Activated naive CD4-positive, alpha-beta T cell treated with anti-CD3 and anti-CD28 coated beads for 36 hours (primary cell): Measurements from ENCODE around the gene DIP2C. TPM values are rescaled to one million over a fixed set of nuclear protein-coding genes. Genes with fewer than 3 reads are reported as not detected.

ENCODE experiments used
- CTCF ChIA-PET: fragments of 350-600 bp; sonication (Branson Sonifier 250); formaldehyde crosslinking; loops from one replicate; lab custom pipeline; 2021; ENCODE audit warnings: antibody characterized with exemption; lab: Charles Lee
- DNase-seq: peaks from one replicate; pipeline ENCODE4 v3.0.0-alpha.2; 2020
- H3K27ac Mint-ChIP-seq: one replicate; pipeline ENCODE4 v1.8.0; 2021; ENCODE audit warnings: mild to moderate bottlenecking, mixed read lengths
- H3K27me3 Mint-ChIP-seq: one replicate; pipeline ENCODE4 v1.8.0; 2021; ENCODE audit warnings: low read depth, mixed read lengths
- H3K36me3 Mint-ChIP-seq: one replicate; pipeline ENCODE4 v1.8.0; 2021; ENCODE audit warnings: low read depth, mixed read lengths
- H3K4me1 Mint-ChIP-seq: one replicate; pipeline ENCODE4 v1.8.0; 2021; ENCODE audit warnings: low read depth, mixed read lengths
- H3K4me3 Mint-ChIP-seq: one replicate; pipeline ENCODE4 v1.8.0; 2021; ENCODE audit warnings: mild to moderate bottlenecking, moderate library complexity, mixed read lengths
- H3K9me3 Mint-ChIP-seq: one replicate; pipeline ENCODE4 v1.8.0; 2021; ENCODE audit warnings: mixed read lengths
- intact Hi-C: fragments of 100-400 bp; cut with micrococcal nuclease; formaldehyde crosslinking; loops from one replicate; pipeline ENCODE4 v1.15.1; 2023
- total RNA-seq, 2 experiments: library from RNA; stranded (reverse); gene quantifications; one replicate each; pipeline ENCODE4 v1.2.3, GENCODE V29; 2021

DIP2C gene
- total RNA-seq, 2 experiments from 2014 or later = 0.67 to 0.91 TPM

GRCh38 chr10:690372-691161, 1.1 kb upstream of the DIP2C start:
- intact Hi-C loops = no loop called here
- peaks cover 6% of the 10 kb centered on the region for H3K4me1 Mint-ChIP-seq
- no peaks in the 10 kb centered on the region for H3K9me3 Mint-ChIP-seq
- DNase-seq = no peak
- peaks cover 44% of the 10 kb centered on the region for H3K27me3 Mint-ChIP-seq
- H3K36me3 Mint-ChIP-seq = no peaks in the 10 kb centered on the region
- H3K4me3 Mint-ChIP-seq = peak overlapping the region; percentile 54
- H3K27ac Mint-ChIP-seq = no peak overlapping the region
- CTCF ChIA-PET = no interaction called here

GRCh38 chr10:689121-689451, 382 bp downstream of the DIP2C start:
- DNase-seq = no peak
- Mint-ChIP-seq H3K36me3 (no peaks in the 10 kb centered on the region), H3K4me3 (no peak overlapping the region), H3K9me3 (peaks cover 3% of the 10 kb centered on the region), H3K27me3 (peaks cover 44% of the 10 kb centered on the region), H3K27ac (no peak overlapping the region), H3K4me1 (peaks cover 6% of the 10 kb centered on the region)
- CTCF ChIA-PET = no interaction called here
- intact Hi-C loops = no loop called here

- Mint-ChIP-seq H3K9me3 (peaks cover 3% of the 10 kb centered on the region), H3K27ac (no peak overlapping the region), H3K4me3 (peak overlapping the region; percentile 12), H3K36me3 (no peaks in the 10 kb centered on the region), H3K27me3 (peaks cover 44% of the 10 kb centered on the region), H3K4me1 (peaks cover 6% of the 10 kb centered on the region)
- CTCF ChIA-PET = no interaction called here
- DNase-seq = no peak
- intact Hi-C loops = no loop called here
These were observed 952 bp downstream of the DIP2C start for GRCh38 chr10:688312-689120.

- Mint-ChIP-seq H3K4me1 (peaks cover 6% of the 10 kb centered on the region), H3K9me3 (peaks cover 3% of the 10 kb centered on the region), H3K36me3 (no peaks in the 10 kb centered on the region), H3K27me3 (peaks cover 46% of the 10 kb centered on the region), H3K27ac (no peak overlapping the region), H3K4me3 (no peak overlapping the region)
- no peak for DNase-seq
- CTCF ChIA-PET = no interaction called here
- intact Hi-C loops = no loop called here
These were observed 1.7 kb downstream of the DIP2C start for GRCh38 chr10:687583-688311.

- peaks cover 6% of the 10 kb centered on the region for H3K4me1 Mint-ChIP-seq
- no peak for DNase-seq
- H3K9me3 Mint-ChIP-seq = peaks cover 3% of the 10 kb centered on the region
- H3K4me3 Mint-ChIP-seq = no peak overlapping the region
- intact Hi-C loops = no loop called here
- H3K27me3 Mint-ChIP-seq = peaks cover 38% of the 10 kb centered on the region
- H3K36me3 Mint-ChIP-seq = no peaks in the 10 kb centered on the region
- no peak overlapping the region for H3K27ac Mint-ChIP-seq
- CTCF ChIA-PET = interaction anchor here (0.7 kb wide), 1 partner anchor 11 kb away, joined by 3 read pairs; no protein-coding TSS in a partner anchor
These were observed 3.1 kb downstream of the DIP2C start for GRCh38 chr10:686155-686931.

- intact Hi-C loops = no loop called here
- Mint-ChIP-seq H3K27ac (no peak overlapping the region), H3K9me3 (peaks cover 3% of the 10 kb centered on the region), H3K36me3 (no peaks in the 10 kb centered on the region), H3K4me1 (peaks cover 3% of the 10 kb centered on the region), H3K4me3 (no peak overlapping the region), H3K27me3 (peaks cover 32% of the 10 kb centered on the region)
- CTCF ChIA-PET = interaction anchor here (0.7 kb wide), 1 partner anchor 12 kb away, joined by 3 read pairs; no protein-coding TSS in a partner anchor
- DNase-seq = no peak
These were observed 3.9 kb downstream of the DIP2C start for GRCh38 chr10:685613-686012.

GRCh38 chr10:683448-684071, 5.9 kb downstream of the DIP2C start:
- H3K4me3 Mint-ChIP-seq = no peak overlapping the region
- no peak for DNase-seq
- intact Hi-C loops = no loop called here

GRCh38 chr10:682931-683447, 6.5 kb downstream of the DIP2C start:
- H3K36me3 Mint-ChIP-seq = no peaks in the 10 kb centered on the region
- no peaks in the 10 kb centered on the region for H3K4me1 Mint-ChIP-seq
- DNase-seq = no peak

More at GRCh38 chr10:683448-684071, 5.9 kb downstream of the DIP2C start:
- CTCF ChIA-PET = no interaction called here
- H3K9me3 Mint-ChIP-seq = peaks cover 3% of the 10 kb centered on the region
- no peak overlapping the region for H3K27ac Mint-ChIP-seq
- H3K36me3 Mint-ChIP-seq = no peaks in the 10 kb centered on the region
- no peaks in the 10 kb centered on the region for H3K4me1 Mint-ChIP-seq
- H3K27me3 Mint-ChIP-seq = peaks cover 24% of the 10 kb centered on the region

GRCh38 chr10:681670-682318, 7.7 kb downstream of the DIP2C start:
- H3K27me3 Mint-ChIP-seq = peaks cover 8% of the 10 kb centered on the region
- peaks cover 3% of the 10 kb centered on the region for H3K9me3 Mint-ChIP-seq
- no peaks in the 10 kb centered on the region for H3K36me3 Mint-ChIP-seq

More at GRCh38 chr10:682931-683447, 6.5 kb downstream of the DIP2C start:
- no peak overlapping the region for H3K27ac Mint-ChIP-seq
- intact Hi-C loops = no loop called here
- H3K4me3 Mint-ChIP-seq = no peak overlapping the region
- CTCF ChIA-PET = no interaction called here
- peaks cover 18% of the 10 kb centered on the region for H3K27me3 Mint-ChIP-seq
- H3K9me3 Mint-ChIP-seq = peaks cover 3% of the 10 kb centered on the region

GRCh38 chr10:680745-681144, 8.7 kb downstream of the DIP2C start:
- peaks cover 6% of the 10 kb centered on the region for H3K27me3 Mint-ChIP-seq
- no peak overlapping the region for H3K4me3 Mint-ChIP-seq
- intact Hi-C loops = no loop called here
- CTCF ChIA-PET = no interaction called here
- no peak overlapping the region for H3K27ac Mint-ChIP-seq
- no peak for DNase-seq
- H3K4me1 Mint-ChIP-seq = no peaks in the 10 kb centered on the region
- H3K36me3 Mint-ChIP-seq = no peaks in the 10 kb centered on the region
- peaks cover 3% of the 10 kb centered on the region for H3K9me3 Mint-ChIP-seq

More at GRCh38 chr10:681670-682318, 7.7 kb downstream of the DIP2C start:
- no peak overlapping the region for H3K4me3 Mint-ChIP-seq
- no peak overlapping the region for H3K27ac Mint-ChIP-seq
- H3K4me1 Mint-ChIP-seq = no peaks in the 10 kb centered on the region
- no peak for DNase-seq
- intact Hi-C loops = no loop called here
- CTCF ChIA-PET = no interaction called here

GRCh38 chr10:680146-680545, 9.3 kb downstream of the DIP2C start:
- intact Hi-C loops = no loop called here
- H3K4me1 Mint-ChIP-seq = no peaks in the 10 kb centered on the region
- H3K36me3 Mint-ChIP-seq = no peaks in the 10 kb centered on the region
- H3K9me3 Mint-ChIP-seq = peaks cover under 1% of the 10 kb centered on the region
- CTCF ChIA-PET = no interaction called here
- peaks cover 6% of the 10 kb centered on the region for H3K27me3 Mint-ChIP-seq
- no peak for DNase-seq
- no peak overlapping the region for H3K4me3 Mint-ChIP-seq
- H3K27ac Mint-ChIP-seq = no peak overlapping the region
